GM23338 (cell line): ENCODE measurements around the gene AMIGO1.

Experiments
- CTCF ChIP-seq, 2 experiments: fragments of 200-600 bp in 1 of 2; sonication (generic) in 1 of 2; conservative IDR thresholded peaks; 2 replicates each; pipeline versions ENCODE4 v1.5.1 to v1.6.1; 2016 to 2017; ENCODE audit warnings: antibody characterized with exemption in 2 of 2, low read depth in 2 of 2, mild to moderate bottlenecking in 2 of 2, moderate library complexity in 1 of 2
- EZH2 ChIP-seq: fragments of 200-600 bp; sonication (generic); IDR thresholded peaks from one replicate; pipeline ENCODE4 v1.8.0; 2017; ENCODE audit warnings: antibody characterized with exemption, mild to moderate bottlenecking, low read depth; ENCODE audit not compliant: unreplicated experiment

- TF ChIP-seq CTCF (conservative IDR thresholded peaks at IDR 0.05; ENCODE audit: low read depth in 2 of 2) (peak; percentile 96 to 99), EZH2 (no peak)
These were observed 37.0 kb upstream of the AMIGO1 start for GRCh38 chr1:109546311-109547109.
